LNCaP clone FGC (cell line): Measurements from ENCODE around the gene GAB3.
"Not testable (repeated sequence)": the region's sequence is repeated elsewhere in the genome, so short reads cannot be mapped to it uniquely, and the experiment has no call there.

Source experiments
- DNase-seq: peaks from one replicate; pipeline ENCODE4 v3.0.0-alpha.2; 2011; ENCODE audit warnings: low read depth
- H3K4me3 ChIP-seq: 2 replicates; pipeline ENCODE4 v1.5.1; 2011; ENCODE audit warnings: mild to moderate bottlenecking, low read depth, low read length, control low read depth
- CTCF ChIP-seq: IDR thresholded peaks from 2 replicates; pipeline ENCODE4 v1.5.1; 2012; ENCODE audit warnings: mild to moderate bottlenecking; ENCODE audit not compliant: control insufficient read depth, insufficient read depth; ENCODE audit errors: extremely low read depth

GAB3 gene

GRCh38 chrX:154696676-154697045, 54.2 kb downstream of the GAB3 start:
- no peak overlapping the region for H3K4me3 ChIP-seq
- TF ChIP-seq CTCF, result no peak
- DNase-seq, result no peak

- no peak for DNase-seq
- H3K4me3 ChIP-seq, result no peak overlapping the region
- TF ChIP-seq CTCF, result no peak
These were observed 54.8 kb downstream of the GAB3 start for GRCh38 chrX:154695911-154696675.

GRCh38 chrX:154693394-154693793, 57.5 kb downstream of the GAB3 start:
- H3K4me3 ChIP-seq, result no peak overlapping the region
- no peak for DNase-seq
- TF ChIP-seq CTCF, result no peak

GRCh38 chrX:154690438-154690837, 60.4 kb downstream of the GAB3 start:
- not testable (repeated sequence) for DNase-seq, H3K4me3 ChIP-seq

GRCh38 chrX:154672084-154672483, 78.8 kb downstream of the GAB3 start:
- H3K4me3 ChIP-seq, DNase-seq: not testable (repeated sequence)

GRCh38 chrX:154670848-154671247, 80.0 kb downstream of the GAB3 start:
- not testable (repeated sequence) for DNase-seq, H3K4me3 ChIP-seq

- TF ChIP-seq CTCF, result no peak
- no peak overlapping the region for H3K4me3 ChIP-seq
- no peak for DNase-seq
These were observed 89.0 kb downstream of the GAB3 start for GRCh38 chrX:154661899-154662298.

- no peak overlapping the region for H3K4me3 ChIP-seq
- no peak for TF ChIP-seq CTCF
- DNase-seq, result no peak
These were observed 89.7 kb downstream of the GAB3 start for GRCh38 chrX:154661170-154661569.

- no peak for DNase-seq
- H3K4me3 ChIP-seq, result no peak overlapping the region
- TF ChIP-seq CTCF, result no peak
These were observed 90.3 kb downstream of the GAB3 start for GRCh38 chrX:154660541-154660940.
